Measurements from ENCODE around the gene FBLN5. TPM values are rescaled to one million over a fixed set of nuclear protein-coding genes. Genes with fewer than 3 reads are reported as not detected.
"Not testable (repeated sequence)": the region's sequence is repeated elsewhere in the genome, so short reads cannot be mapped to it uniquely, and the experiment has no call there.

The FBLN5 gene
- total RNA-seq, 1 donor from 2014 or later = 2.2 TPM

DNA sequence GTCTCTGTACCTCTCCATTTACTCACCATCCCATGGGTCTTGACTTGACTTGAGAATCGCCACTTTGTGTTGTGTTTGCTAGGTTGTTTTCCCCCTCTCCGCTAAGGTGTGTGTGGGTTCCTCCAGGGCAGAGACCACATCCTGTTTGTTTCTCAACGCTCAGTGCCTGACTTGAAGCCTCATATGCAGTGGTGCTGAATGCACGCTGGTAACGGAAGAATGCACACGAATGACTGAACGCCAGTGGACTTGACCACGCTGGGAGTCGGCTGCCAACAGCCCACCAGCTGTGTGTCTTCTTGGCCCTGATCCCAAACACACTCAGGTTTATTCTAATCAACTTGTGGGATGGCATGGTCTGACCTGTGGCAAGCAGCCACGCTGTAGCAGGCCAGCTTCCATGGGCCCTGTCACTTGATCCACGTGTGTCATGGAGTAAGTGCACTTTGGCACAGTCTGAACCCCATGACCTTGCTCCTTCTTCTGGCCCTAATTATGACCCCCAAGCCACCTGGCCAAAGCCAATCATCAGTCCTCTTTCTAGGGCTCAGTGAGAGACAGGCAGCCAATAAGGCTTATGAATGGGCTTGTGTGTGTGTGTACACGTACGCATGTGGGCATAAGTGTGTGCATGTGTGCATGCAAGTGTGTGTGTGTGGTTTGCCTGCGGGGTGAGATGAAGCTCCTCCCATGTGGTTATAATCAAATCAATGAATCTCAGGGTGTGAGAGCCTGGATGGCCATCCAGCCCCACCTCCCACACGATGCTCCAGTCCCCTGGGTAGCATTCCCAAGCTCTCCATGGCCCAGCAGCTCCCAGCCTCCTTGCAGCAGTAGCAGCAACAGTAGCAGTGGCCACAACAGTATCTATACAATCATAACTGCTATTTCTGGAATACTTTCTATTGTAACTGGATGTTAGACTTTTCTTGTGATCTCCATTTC lies 73.8 kb downstream of the FBLN5 start:
- peak; percentile 76 for DNase-seq (ENCODE audit: low read depth)
- TF ChIP-seq, protein P1, sequence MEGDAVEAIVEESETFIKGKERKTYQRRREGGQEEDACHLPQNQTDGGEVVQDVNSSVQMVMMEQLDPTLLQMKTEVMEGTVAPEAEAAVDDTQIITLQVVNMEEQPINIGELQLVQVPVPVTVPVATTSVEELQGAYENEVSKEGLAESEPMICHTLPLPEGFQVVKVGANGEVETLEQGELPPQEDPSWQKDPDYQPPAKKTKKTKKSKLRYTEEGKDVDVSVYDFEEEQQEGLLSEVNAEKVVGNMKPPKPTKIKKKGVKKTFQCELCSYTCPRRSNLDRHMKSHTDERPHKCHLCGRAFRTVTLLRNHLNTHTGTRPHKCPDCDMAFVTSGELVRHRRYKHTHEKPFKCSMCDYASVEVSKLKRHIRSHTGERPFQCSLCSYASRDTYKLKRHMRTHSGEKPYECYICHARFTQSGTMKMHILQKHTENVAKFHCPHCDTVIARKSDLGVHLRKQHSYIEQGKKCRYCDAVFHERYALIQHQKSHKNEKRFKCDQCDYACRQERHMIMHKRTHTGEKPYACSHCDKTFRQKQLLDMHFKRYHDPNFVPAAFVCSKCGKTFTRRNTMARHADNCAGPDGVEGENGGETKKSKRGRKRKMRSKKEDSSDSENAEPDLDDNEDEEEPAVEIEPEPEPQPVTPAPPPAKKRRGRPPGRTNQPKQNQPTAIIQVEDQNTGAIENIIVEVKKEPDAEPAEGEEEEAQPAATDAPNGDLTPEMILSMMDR (conservative IDR thresholded peaks at IDR 0.05; ENCODE audit: low read depth, low read length) = no peak
- no peak overlapping the region for H3K4me3 ChIP-seq (ENCODE audit: low read depth, low read length)

DNA sequence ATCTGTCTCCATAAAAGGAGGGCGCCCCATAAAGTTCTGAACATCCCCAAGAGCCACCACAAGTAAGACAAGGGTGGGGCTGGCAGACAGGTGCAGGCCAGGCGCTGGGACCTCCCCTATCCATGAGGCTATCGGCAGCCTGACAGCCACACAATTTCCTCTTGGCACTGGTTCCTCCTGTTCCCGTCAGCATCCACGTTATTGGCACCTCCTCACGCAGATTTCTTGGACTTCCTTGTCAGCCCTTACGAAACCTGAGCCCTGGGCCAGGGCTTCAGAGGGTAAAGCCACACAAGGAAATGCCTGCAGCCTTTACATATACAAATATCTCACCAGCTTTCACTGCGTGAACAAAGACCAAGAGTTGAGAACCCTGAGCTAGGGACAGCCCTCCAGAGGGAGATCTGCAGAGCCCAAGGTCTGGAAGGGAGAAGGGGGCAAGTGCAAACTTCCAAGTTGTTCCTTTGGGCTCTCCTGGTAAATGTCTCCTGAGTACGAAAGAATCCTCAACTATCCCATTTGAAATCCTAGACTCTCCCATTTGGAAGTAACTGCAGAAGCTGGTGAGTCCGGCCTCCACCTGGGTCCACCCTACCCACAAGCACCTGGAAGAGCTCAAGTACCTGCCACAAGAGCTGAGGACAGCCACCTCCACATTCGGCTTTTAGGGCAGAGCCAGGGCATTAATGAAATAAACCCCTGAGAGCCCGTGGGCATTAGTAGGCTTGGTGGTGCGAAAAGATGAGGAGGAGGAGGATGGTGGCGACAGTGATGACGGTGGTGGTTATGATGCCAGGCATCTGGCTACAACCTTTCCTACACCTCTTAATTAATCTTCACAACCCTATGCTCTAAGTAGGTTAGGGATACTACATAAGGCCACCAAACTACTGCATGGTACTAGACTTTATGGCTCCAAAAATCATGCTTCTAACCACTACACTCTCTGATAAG lies 74.7 kb downstream of the FBLN5 start:
- TF ChIP-seq, protein P1 (conservative IDR thresholded peaks at IDR 0.05; ENCODE audit: low read depth, low read length) = no peak
- DNase-seq (ENCODE audit: low read depth) = no peak
- H3K4me3 ChIP-seq (ENCODE audit: low read depth, low read length) = no peak overlapping the region

DNA sequence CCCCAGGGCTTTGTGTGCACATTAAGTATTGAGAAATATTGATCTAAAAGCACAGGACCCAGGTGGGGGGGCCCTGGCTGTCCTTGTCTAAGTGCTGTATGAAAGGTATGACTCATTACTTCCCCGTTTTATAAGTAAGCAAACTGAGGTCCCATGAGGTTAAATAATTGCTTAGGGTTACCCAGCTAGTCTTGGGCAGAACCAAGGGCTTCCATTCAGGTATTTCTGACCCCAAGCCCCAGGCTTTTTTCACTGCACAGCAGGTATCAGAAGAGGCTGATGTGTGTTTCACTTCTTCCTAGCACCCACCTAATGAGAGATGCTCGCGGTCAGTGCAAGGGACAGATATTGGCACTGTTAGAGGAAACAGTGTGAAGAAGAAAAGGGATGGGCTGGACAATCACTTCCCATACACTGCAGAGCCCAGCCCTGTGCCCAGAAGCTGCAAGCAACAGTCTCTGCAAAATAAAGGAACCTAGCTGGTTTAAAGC lies 75.4 kb downstream of the FBLN5 start:
- TF ChIP-seq, protein P1 (conservative IDR thresholded peaks at IDR 0.05; ENCODE audit: low read depth, low read length) = no peak
- H3K4me3 ChIP-seq (ENCODE audit: low read depth, low read length) = no peak overlapping the region
- DNase-seq (ENCODE audit: low read depth) = no peak

DNA sequence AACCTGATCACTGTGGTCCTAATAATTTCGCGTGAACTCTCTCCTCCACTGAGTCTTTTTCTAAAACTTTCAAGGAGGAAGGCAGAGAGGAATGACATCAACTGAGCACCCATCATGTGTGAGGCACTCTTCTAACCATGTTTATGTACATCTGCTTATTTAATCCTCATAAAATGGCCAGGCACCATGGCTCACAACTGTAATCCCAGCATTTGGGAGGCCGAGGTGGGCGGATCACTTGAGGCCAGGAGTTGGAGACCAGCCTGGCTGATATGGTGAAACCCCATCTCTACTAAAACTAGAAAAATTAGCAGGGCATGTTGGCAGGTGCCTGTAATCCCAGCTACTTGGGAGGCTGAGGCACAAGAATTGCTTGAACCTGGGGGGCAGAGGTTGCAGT lies 76.1 kb downstream of the FBLN5 start:
- not testable (repeated sequence) for H3K4me3 ChIP-seq (ENCODE audit: low read depth, low read length); DNase-seq (ENCODE audit: low read depth)

DNA sequence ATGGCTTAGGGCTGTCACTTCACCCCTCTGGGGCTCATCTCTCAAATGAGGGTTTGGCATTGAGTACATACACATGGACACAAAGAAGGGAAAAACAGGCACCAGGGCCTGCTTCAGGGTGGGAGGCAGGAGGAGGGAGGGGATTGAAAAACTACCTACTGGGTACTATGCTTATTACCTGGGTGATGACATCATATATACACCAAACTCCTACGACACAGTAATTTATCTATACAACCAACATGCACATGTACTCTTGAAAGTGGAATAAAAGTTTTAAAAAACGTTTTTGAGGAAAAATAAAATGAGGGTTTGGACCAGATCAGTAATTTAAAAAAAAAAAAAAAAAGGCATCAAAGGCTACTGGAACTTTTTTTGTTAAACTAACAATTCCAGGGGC lies 76.6 kb downstream of the FBLN5 start:
- no peak overlapping the region for H3K4me3 ChIP-seq (ENCODE audit: low read depth, low read length)
- TF ChIP-seq, protein P1 (conservative IDR thresholded peaks at IDR 0.05; ENCODE audit: low read depth, low read length) = no peak
- DNase-seq (ENCODE audit: low read depth) = no peak

DNA sequence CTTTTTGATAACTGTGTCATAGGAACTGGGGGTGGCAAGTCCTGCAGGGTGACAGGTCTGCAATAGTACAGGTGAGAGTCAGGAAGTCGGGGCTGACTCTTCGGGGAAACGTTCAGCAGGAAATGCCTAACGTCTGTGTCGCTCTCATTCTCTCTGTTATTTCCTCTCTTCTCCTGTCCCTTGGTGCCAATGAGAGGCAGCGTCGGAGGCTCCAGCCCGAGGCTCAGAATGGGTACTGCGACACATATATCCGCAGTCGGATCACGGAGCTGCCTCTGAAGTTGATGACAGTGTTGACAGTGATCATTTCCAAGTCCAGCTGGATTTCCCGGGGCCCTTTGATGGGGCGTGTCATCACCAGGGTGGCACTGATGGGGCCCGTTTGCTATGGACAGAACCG lies 77.5 kb downstream of the FBLN5 start:
- DNase-seq (ENCODE audit: low read depth) = no peak

More for the DNA sequence above, 77.5 kb downstream of the FBLN5 start:
- TF ChIP-seq, protein P1 (conservative IDR thresholded peaks at IDR 0.05; ENCODE audit: low read depth, low read length) = no peak
- no peak overlapping the region for H3K4me3 ChIP-seq (ENCODE audit: low read depth, low read length)
